ENCODE results near the gene PRSS36.
A peak's percentile ranks its signal among the peaks of the same experiment; 100 is the strongest.

- TF ChIP-seq POLR2A (IDR thresholded peaks at IDR 0.05) = no peak
- TF ChIP-seq CTCF (IDR thresholded peaks at IDR 0.05) = peak in 5 of 7 experiments; percentile 77 to 91 (median 83)
Measured at GRCh38 chr16:31105677-31106213, 44.1 kb downstream of the PRSS36 start.
